ENCODE results near the gene PLIN3. TPM values are rescaled to one million over a fixed set of nuclear protein-coding genes. Genes with fewer than 3 reads are reported as not detected.

Gene PLIN3
- polyA plus RNA-seq, 12 donors = 28.4 to 54.3 (median 33.9) TPM; not detected in 1

Other genes with a start within 250 kb of the PLIN3 start
- gene TNFAIP8L1, start 228.2 kb downstream of the PLIN3 start, polyA plus RNA-seq (ENCODE audit: insufficient read length in 12 of 12) = 100 to 1,000 TPM in 1 of 12 donors, 10 to 100 TPM in 8, 1 to 10 TPM in 3; 8.5 to 370 (median 11.2) TPM
- 10 to 100 TPM in 11 of 12 donors, not detected in 1; 45.7 to 75.9 (median 50.5) TPM for gene MYDGF, start 197.3 kb downstream of the PLIN3 start, polyA plus RNA-seq (ENCODE audit: insufficient read length in 12 of 12)
- gene DPP9, start 143.8 kb downstream of the PLIN3 start, polyA plus RNA-seq (ENCODE audit: insufficient read length in 12 of 12) = 10 to 100 TPM in 11 of 12 donors, not detected in 1; 20.2 to 37.4 (median 25.4) TPM
- 1 to 10 TPM in 11 of 12 donors, not detected in 1; 1.7 to 5.0 (median 2.7) TPM for gene FEM1A, start 75.9 kb downstream of the PLIN3 start, polyA plus RNA-seq (ENCODE audit: insufficient read length in 12 of 12)
- 10 to 100 TPM in 1 of 12 donors, 1 to 10 TPM in 10, not detected in 1; 3.2 to 13.4 (median 4.4) TPM for gene TICAM1, start 36.0 kb downstream of the PLIN3 start, polyA plus RNA-seq (ENCODE audit: insufficient read length in 12 of 12)
- under 1 TPM in 5 of 12 donors, not detected in 7; 0.10 to 0.41 (median 0.15) TPM for gene ARRDC5, start 35.2 kb upstream of the PLIN3 start, polyA plus RNA-seq (ENCODE audit: insufficient read length in 12 of 12)
- 10 to 100 TPM in 11 of 12 donors, not detected in 1; 21.9 to 37.0 (median 26.2) TPM for gene UHRF1, start 41.8 kb upstream of the PLIN3 start, polyA plus RNA-seq (ENCODE audit: insufficient read length in 12 of 12)
- gene KDM4B, start 101.4 kb upstream of the PLIN3 start, polyA plus RNA-seq (ENCODE audit: insufficient read length in 12 of 12) = 10 to 100 TPM in 11 of 12 donors, not detected in 1; 14.3 to 29.3 (median 17.2) TPM